HPDE6-E6E7 (cell line): ENCODE results near the gene VSX1.

ENCODE experiments used
- DNase-seq: peaks from one replicate; pipeline ENCODE4 v3.0.0; 2011; ENCODE audit warnings: missing footprints; ENCODE audit errors: extremely low spot score

Gene VSX1

GRCh38 chr20:25087186-25087929, 5.4 kb upstream of the VSX1 start:
- no peak for DNase-seq

GRCh38 chr20:25085756-25086495, 4.0 kb upstream of the VSX1 start:
- DNase-seq: no peak

- DNase-seq: no peak
These were observed 2.8 kb upstream of the VSX1 start for GRCh38 chr20:25084626-25085187.

- no peak for DNase-seq
These were observed 2.1 kb upstream of the VSX1 start for GRCh38 chr20:25083773-25084625.

- DNase-seq: no peak
These were observed 1.3 kb upstream of the VSX1 start for GRCh38 chr20:25083141-25083772.

GRCh38 chr20:25082498-25082873, 545 bp upstream of the VSX1 start:
- no peak for DNase-seq

- no peak for DNase-seq
These were observed 744 bp downstream of the VSX1 start for GRCh38 chr20:25081065-25081729.

GRCh38 chr20:25079171-25079570, 2.8 kb downstream of the VSX1 start:
- DNase-seq: no peak

- DNase-seq: no peak
These were observed 3.3 kb downstream of the VSX1 start for GRCh38 chr20:25078662-25079061.

- DNase-seq: no peak
These were observed 4.3 kb downstream of the VSX1 start for GRCh38 chr20:25077610-25078169.

- no peak for DNase-seq
These were observed 5.0 kb downstream of the VSX1 start for GRCh38 chr20:25076731-25077609.

- DNase-seq: no peak
These were observed 5.7 kb downstream of the VSX1 start for GRCh38 chr20:25076201-25076600.

GRCh38 chr20:25073544-25073943, 8.4 kb downstream of the VSX1 start:
- no peak for DNase-seq

- DNase-seq: peak; percentile 74
These were observed 9.6 kb downstream of the VSX1 start for GRCh38 chr20:25072226-25072811.

- no peak for DNase-seq
These were observed 10.2 kb downstream of the VSX1 start for GRCh38 chr20:25071734-25072133.

GRCh38 chr20:25070821-25071473, 11.0 kb downstream of the VSX1 start:
- no peak for DNase-seq

GRCh38 chr20:25067102-25067987, 14.6 kb downstream of the VSX1 start:
- DNase-seq: no peak

GRCh38 chr20:25066386-25066785, 15.6 kb downstream of the VSX1 start:
- DNase-seq: no peak
